SK-N-SH treated with all-trans-retinoic acid at 6 μM for 48 hours (cell line): ENCODE measurements around the gene TTLL4.

ENCODE experiments used
- ATAC-seq: fragments of 200-7000 bp; cut with Tn5 transposase; 3 replicates; pipeline ENCODE4 v1.9.1; 2020; ENCODE audit warnings: mild to moderate bottlenecking, moderate library complexity
- BACH2 ChIP-seq: fragments of 250-450 bp; sonication (Bioruptor Pico); IDR thresholded peaks from 2 replicates; pipeline ENCODE4 v1.9.0; 2021; ENCODE audit warnings: mild to moderate bottlenecking, borderline replicate concordance
- CSDC2 ChIP-seq: fragments of 250-450 bp; sonication (Bioruptor Pico); IDR thresholded peaks from 2 replicates; pipeline ENCODE4 v1.5.0; 2020; ENCODE audit warnings: mild to moderate bottlenecking, moderate library complexity
- ESRRG ChIP-seq: fragments of 250-450 bp; sonication (Bioruptor Pico); IDR thresholded peaks from 2 replicates; pipeline ENCODE4 v1.6.1; 2021; ENCODE audit warnings: mild to moderate bottlenecking
- GLIS3 ChIP-seq: fragments of 250-450 bp; sonication (Bioruptor Pico); IDR thresholded peaks from 2 replicates; pipeline ENCODE4 v1.5.0; 2020; ENCODE audit warnings: mild to moderate bottlenecking, moderate library complexity
- ISL1 ChIP-seq: fragments of 250-450 bp; sonication (Bioruptor Pico); IDR thresholded peaks from 2 replicates; pipeline ENCODE4 v2.1.2; 2022; ENCODE audit warnings: mild to moderate bottlenecking, moderate library complexity
- OSR1 ChIP-seq: fragments of 250-450 bp; sonication (Bioruptor Pico); IDR thresholded peaks from 2 replicates; pipeline ENCODE4 v1.8.0; 2022; ENCODE audit warnings: moderate library complexity, mild to moderate bottlenecking, inconsistent platforms
- PPARA ChIP-seq: fragments of 250-450 bp; sonication (Bioruptor Pico); IDR thresholded peaks from 2 replicates; pipeline ENCODE4 v1.5.0; 2020; ENCODE audit warnings: mild to moderate bottlenecking, borderline replicate concordance
- RARB ChIP-seq: fragments of 250-450 bp; sonication (Bioruptor Pico); IDR thresholded peaks from 2 replicates; pipeline ENCODE4 v1.8.0; 2021; ENCODE audit warnings: mild to moderate bottlenecking, moderate library complexity
- SNAI2 ChIP-seq: fragments of 250-450 bp; sonication (Bioruptor Pico); IDR thresholded peaks from 2 replicates; pipeline ENCODE4 v1.5.0; 2020; ENCODE audit warnings: mild to moderate bottlenecking, moderate library complexity
- TCF4 ChIP-seq: fragments of 250-450 bp; sonication (Bioruptor Pico); IDR thresholded peaks from 2 replicates; pipeline ENCODE4 v1.8.0; 2021; ENCODE audit warnings: mild to moderate bottlenecking, moderate library complexity, borderline replicate concordance
- TOX ChIP-seq: fragments of 250-450 bp; sonication (Bioruptor Pico); IDR thresholded peaks from 2 replicates; pipeline ENCODE4 v1.8.0; 2021; ENCODE audit warnings: mild to moderate bottlenecking, moderate library complexity, borderline replicate concordance
- TSHZ2 ChIP-seq: fragments of 250-450 bp; sonication (Bioruptor Pico); IDR thresholded peaks from 2 replicates; pipeline ENCODE4 v1.5.0; 2020; ENCODE audit warnings: mild to moderate bottlenecking, moderate library complexity
- ZC3H10 ChIP-seq: fragments of 250-450 bp; sonication (Bioruptor Pico); IDR thresholded peaks from 2 replicates; pipeline ENCODE4 v1.5.1; 2021; ENCODE audit warnings: mild to moderate bottlenecking, moderate library complexity
- ZFP30 ChIP-seq: fragments of 450-650 bp; formaldehyde crosslinking; IDR thresholded peaks from 2 replicates; pipeline ENCODE4 v1.5.0; 2022; ENCODE audit warnings: mild to moderate bottlenecking, moderate library complexity
- ZNF565 ChIP-seq: fragments of 450-650 bp; formaldehyde crosslinking; conservative IDR thresholded peaks from 2 replicates; pipeline ENCODE4 v1.5.0; 2020; ENCODE audit warnings: low read depth, mild to moderate bottlenecking, moderate library complexity
- ZNF70 ChIP-seq: fragments of 450-650 bp; formaldehyde crosslinking; IDR thresholded peaks from 2 replicates; pipeline ENCODE4 v1.5.0; 2020; ENCODE audit warnings: mild to moderate bottlenecking, moderate library complexity
- ZNF8 ChIP-seq: fragments of 450-650 bp; formaldehyde crosslinking; IDR thresholded peaks from 2 replicates; pipeline ENCODE4 v1.5.0; 2020; ENCODE audit warnings: mild to moderate bottlenecking, moderate library complexity
- TF ChIP-seq, protein P1 (sequence below): fragments of 250-450 bp; sonication (Bioruptor Pico); IDR thresholded peaks from 2 replicates; pipeline ENCODE4 v1.8.0; 2021; ENCODE audit warnings: low read depth, mild to moderate bottlenecking, moderate library complexity, borderline replicate concordance
- TF ChIP-seq, protein P2 (sequence below): fragments of 250-450 bp; sonication (Bioruptor Pico); IDR thresholded peaks from 2 replicates; pipeline ENCODE4 v1.8.0; 2020; ENCODE audit warnings: mild to moderate bottlenecking, moderate library complexity, borderline replicate concordance
- TF ChIP-seq, protein P3 (sequence below): fragments of 250-450 bp; sonication (Bioruptor Pico); IDR thresholded peaks from 2 replicates; pipeline ENCODE4 v1.5.1; 2020; ENCODE audit warnings: low read depth, mild to moderate bottlenecking, moderate library complexity
- TF ChIP-seq, protein P4 (sequence below): fragments of 250-450 bp; sonication (Bioruptor Pico); IDR thresholded peaks from 2 replicates; pipeline ENCODE4 v1.5.1; 2021; ENCODE audit warnings: mild to moderate bottlenecking, moderate library complexity

The TTLL4 gene

GRCh38 chr2:218663901-218664300 lies 46.7 kb upstream of the TTLL4 start:
- TF ChIP-seq ESRRG (CRISPR knock-in tag), result no peak
- no peak for ATAC-seq

- ATAC-seq, result no peak
- no peak for TF ChIP-seq ZNF8 (CRISPR knock-in tag)
- no peak for TF ChIP-seq ZNF565 (CRISPR knock-in tag)
- no peak for TF ChIP-seq TCF4
- no peak for TF ChIP-seq TOX
- TF ChIP-seq ZC3H10 (CRISPR knock-in tag), result no peak
- TF ChIP-seq OSR1 (CRISPR knock-in tag), result no peak
- TF ChIP-seq, protein P1, sequence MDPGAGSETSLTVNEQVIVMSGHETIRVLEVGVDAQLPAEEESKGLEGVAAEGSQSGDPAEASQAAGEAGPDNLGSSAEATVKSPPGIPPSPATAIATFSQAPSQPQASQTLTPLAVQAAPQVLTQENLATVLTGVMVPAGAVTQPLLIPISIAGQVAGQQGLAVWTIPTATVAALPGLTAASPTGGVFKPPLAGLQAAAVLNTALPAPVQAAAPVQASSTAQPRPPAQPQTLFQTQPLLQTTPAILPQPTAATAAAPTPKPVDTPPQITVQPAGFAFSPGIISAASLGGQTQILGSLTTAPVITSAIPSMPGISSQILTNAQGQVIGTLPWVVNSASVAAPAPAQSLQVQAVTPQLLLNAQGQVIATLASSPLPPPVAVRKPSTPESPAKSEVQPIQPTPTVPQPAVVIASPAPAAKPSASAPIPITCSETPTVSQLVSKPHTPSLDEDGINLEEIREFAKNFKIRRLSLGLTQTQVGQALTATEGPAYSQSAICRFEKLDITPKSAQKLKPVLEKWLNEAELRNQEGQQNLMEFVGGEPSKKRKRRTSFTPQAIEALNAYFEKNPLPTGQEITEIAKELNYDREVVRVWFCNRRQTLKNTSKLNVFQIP (CRISPR knock-in tag), result no peak
- no peak for TF ChIP-seq CSDC2 (CRISPR knock-in tag)
- no peak for TF ChIP-seq ESRRG (CRISPR knock-in tag)
- TF ChIP-seq ISL1 (CRISPR knock-in tag), result no peak
- TF ChIP-seq TSHZ2 (CRISPR knock-in tag), result no peak
- TF ChIP-seq, protein P2, sequence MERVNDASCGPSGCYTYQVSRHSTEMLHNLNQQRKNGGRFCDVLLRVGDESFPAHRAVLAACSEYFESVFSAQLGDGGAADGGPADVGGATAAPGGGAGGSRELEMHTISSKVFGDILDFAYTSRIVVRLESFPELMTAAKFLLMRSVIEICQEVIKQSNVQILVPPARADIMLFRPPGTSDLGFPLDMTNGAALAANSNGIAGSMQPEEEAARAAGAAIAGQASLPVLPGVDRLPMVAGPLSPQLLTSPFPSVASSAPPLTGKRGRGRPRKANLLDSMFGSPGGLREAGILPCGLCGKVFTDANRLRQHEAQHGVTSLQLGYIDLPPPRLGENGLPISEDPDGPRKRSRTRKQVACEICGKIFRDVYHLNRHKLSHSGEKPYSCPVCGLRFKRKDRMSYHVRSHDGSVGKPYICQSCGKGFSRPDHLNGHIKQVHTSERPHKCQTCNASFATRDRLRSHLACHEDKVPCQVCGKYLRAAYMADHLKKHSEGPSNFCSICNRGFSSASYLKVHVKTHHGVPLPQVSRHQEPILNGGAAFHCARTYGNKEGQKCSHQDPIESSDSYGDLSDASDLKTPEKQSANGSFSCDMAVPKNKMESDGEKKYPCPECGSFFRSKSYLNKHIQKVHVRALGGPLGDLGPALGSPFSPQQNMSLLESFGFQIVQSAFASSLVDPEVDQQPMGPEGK, result no peak
- no peak for TF ChIP-seq PPARA (CRISPR knock-in tag)
- TF ChIP-seq SNAI2 (CRISPR knock-in tag), result no peak
- TF ChIP-seq, protein P3, sequence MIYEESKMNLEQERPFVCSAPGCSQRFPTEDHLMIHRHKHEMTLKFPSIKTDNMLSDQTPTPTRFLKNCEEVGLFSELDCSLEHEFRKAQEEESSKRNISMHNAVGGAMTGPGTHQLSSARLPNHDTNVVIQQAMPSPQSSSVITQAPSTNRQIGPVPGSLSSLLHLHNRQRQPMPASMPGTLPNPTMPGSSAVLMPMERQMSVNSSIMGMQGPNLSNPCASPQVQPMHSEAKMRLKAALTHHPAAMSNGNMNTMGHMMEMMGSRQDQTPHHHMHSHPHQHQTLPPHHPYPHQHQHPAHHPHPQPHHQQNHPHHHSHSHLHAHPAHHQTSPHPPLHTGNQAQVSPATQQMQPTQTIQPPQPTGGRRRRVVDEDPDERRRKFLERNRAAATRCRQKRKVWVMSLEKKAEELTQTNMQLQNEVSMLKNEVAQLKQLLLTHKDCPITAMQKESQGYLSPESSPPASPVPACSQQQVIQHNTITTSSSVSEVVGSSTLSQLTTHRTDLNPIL (CRISPR knock-in tag), result no peak
- TF ChIP-seq BACH2 (CRISPR knock-in tag), result no peak
- TF ChIP-seq RARB (CRISPR knock-in tag), result no peak
- TF ChIP-seq, protein P4, sequence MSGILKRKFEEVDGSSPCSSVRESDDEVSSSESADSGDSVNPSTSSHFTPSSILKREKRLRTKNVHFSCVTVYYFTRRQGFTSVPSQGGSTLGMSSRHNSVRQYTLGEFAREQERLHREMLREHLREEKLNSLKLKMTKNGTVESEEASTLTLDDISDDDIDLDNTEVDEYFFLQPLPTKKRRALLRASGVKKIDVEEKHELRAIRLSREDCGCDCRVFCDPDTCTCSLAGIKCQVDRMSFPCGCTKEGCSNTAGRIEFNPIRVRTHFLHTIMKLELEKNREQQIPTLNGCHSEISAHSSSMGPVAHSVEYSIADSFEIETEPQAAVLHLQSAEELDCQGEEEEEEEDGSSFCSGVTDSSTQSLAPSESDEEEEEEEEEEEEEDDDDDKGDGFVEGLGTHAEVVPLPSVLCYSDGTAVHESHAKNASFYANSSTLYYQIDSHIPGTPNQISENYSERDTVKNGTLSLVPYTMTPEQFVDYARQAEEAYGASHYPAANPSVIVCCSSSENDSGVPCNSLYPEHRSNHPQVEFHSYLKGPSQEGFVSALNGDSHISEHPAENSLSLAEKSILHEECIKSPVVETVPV, result no peak
- TF ChIP-seq GLIS3 (CRISPR knock-in tag), result no peak
- no peak for TF ChIP-seq ZNF70 (CRISPR knock-in tag)
Observed at GRCh38 chr2:218664653-218665052, 46.0 kb upstream of the TTLL4 start.

DNA sequence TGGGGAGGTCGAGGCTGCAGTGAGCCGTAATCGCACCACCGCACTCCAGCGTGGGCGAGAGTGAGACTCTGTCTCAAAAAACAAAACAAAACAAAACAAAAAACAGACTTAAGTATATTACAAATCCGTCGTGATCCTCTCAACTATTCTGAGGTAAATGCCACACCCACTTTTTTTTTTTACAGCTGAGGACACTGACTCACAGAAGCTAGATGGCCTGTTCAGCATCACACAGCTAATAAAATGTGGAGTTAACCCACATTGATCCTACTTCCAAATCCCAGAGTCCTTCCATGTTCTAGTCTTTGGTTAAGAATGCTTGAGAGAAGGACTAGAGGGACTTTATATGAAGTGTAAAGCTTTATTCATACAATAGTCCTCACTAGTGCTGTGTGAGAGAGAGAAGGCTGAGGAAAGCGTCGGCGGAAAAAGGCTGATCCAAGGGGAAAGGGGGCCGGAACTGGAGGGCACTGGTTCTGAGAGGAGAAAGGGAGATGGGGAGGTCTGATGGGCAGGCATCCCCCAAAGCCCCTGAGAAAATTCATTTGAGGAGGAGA lies 39.5 kb upstream of the TTLL4 start:
- TF ChIP-seq ZFP30 (CRISPR knock-in tag), result 0 out of 2 replicates have a peak, but pooled peaks have one; percentile 3
- no peak for TF ChIP-seq CSDC2 (CRISPR knock-in tag)
- ATAC-seq, result peak; percentile 35
